Gastrocnemius medialis (tissue), 4 donors: ENCODE data around the gene FAM234A.

Experiments
- CTCF ChIP-seq, 5 experiments: fragments of 450-650 bp in 3 of 5; fragments of 200-600 bp in 2 of 5; sonication (generic) in 2 of 5; IDR thresholded peaks in 4 of 5; conservative IDR thresholded peaks in 1 of 5; 1 replicate in 4 of 5; 2 replicates in 1 of 5; pipeline ENCODE4 v1.5.1; 2016 to 2019; ENCODE audit warnings: antibody characterized with exemption in 5 of 5, mild to moderate bottlenecking in 3 of 5, moderate library complexity in 3 of 5
- POLR2A ChIP-seq, 2 donors: fragments of 450-650 bp; IDR thresholded peaks; one replicate each; pipeline ENCODE4 v1.6.1; 2017; ENCODE audit warnings: antibody characterized with exemption in 2 of 2, mild to moderate bottlenecking in 2 of 2, moderate library complexity in 2 of 2

GRCh38 chr16:249431-249830, 14.8 kb downstream of the FAM234A start:
- no peak for TF ChIP-seq CTCF (IDR thresholded peaks at IDR 0.05 in 4 of 5, conservative IDR thresholded peaks at IDR 0.05 in 1 of 5)
- TF ChIP-seq POLR2A (IDR thresholded peaks at IDR 0.05): no peak
